HEK293 (cell line): ENCODE results near the gene LARGE1.

Experiments used
- CTCF ChIA-PET: fragments of 350-600 bp; formaldehyde crosslinking; extraction: SDS; loops from one replicate; lab custom pipeline; 2021; ENCODE audit warnings: antibody characterized with exemption; lab: Yijun Ruan, JAX
- POLR2A ChIA-PET: fragments of 300-600 bp; formaldehyde crosslinking; extraction: SDS; loops from one replicate; lab custom pipeline; 2020; ENCODE audit warnings: antibody characterized with exemption, inconsistent platforms; lab: Yijun Ruan, JAX
- H3K27ac ChIP-seq: fragments of 200-500 bp; sonication (Bioruptor generic); 2 replicates; pipeline ENCODE4 v1.5.1; 2014; ENCODE audit warnings: low read depth, low read length, control low read depth, inconsistent platforms; ENCODE audit errors: extremely low read depth
- H3K36me3 ChIP-seq, 2 experiments: fragments of 200-500 bp in 1 of 2; sonication (Bioruptor generic) in 1 of 2; 1 replicate in 1 of 2; 2 replicates in 1 of 2; pipeline ENCODE4 v1.5.1; 2014 to 2017; ENCODE audit warnings: inconsistent platforms in 2 of 2, low read length in 2 of 2; ENCODE audit not compliant: control insufficient read depth in 2 of 2, insufficient read depth in 1 of 2
- H3K4me1 ChIP-seq: fragments of 200-500 bp; sonication (Bioruptor generic); 2 replicates; pipeline ENCODE4 v1.5.1; 2014; ENCODE audit warnings: mild to moderate bottlenecking, low read length, inconsistent platforms; ENCODE audit not compliant: control insufficient read depth, insufficient read depth
- H3K4me3 ChIP-seq: 2 replicates; pipeline ENCODE4 v1.5.1; 2011; ENCODE audit warnings: low read depth, mild to moderate bottlenecking, control low read depth, low read length, moderate library complexity
- H3K9me3 ChIP-seq: fragments of 200-500 bp; sonication (Bioruptor generic); 2 replicates; pipeline ENCODE4 v1.5.1; 2014; ENCODE audit warnings: low read depth, low read length, inconsistent platforms; ENCODE audit not compliant: control insufficient read depth, insufficient read depth
- GLI4 ChIP-seq: fragments of 450-650 bp; formaldehyde crosslinking; IDR thresholded peaks from 2 replicates; pipeline ENCODE4 v1.5.1; 2016; ENCODE audit warnings: missing biosample characterization, missing genetic modification characterization
- INSM2 ChIP-seq: fragments of 450-650 bp; formaldehyde crosslinking; IDR thresholded peaks from 2 replicates; pipeline ENCODE4 v1.5.1; 2016; ENCODE audit warnings: missing biosample characterization, missing genetic modification characterization
- PRDM10 ChIP-seq: fragments of 450-650 bp; formaldehyde crosslinking; IDR thresholded peaks from 2 replicates; pipeline ENCODE4 v1.5.1; 2016; ENCODE audit warnings: missing biosample characterization, missing genetic modification characterization
- PRDM2 ChIP-seq: fragments of 450-650 bp; formaldehyde crosslinking; IDR thresholded peaks from 2 replicates; pipeline ENCODE4 v1.5.1; 2016; ENCODE audit warnings: missing biosample characterization, missing genetic modification characterization, borderline replicate concordance
- PRDM6 ChIP-seq: fragments of 450-650 bp; formaldehyde crosslinking; IDR thresholded peaks from 2 replicates; pipeline ENCODE4 v1.5.1; 2017; ENCODE audit warnings: missing biosample characterization, missing genetic modification characterization
- ZIC2 ChIP-seq: fragments of 450-650 bp; formaldehyde crosslinking; IDR thresholded peaks from 2 replicates; pipeline ENCODE4 v1.5.1; 2016; ENCODE audit warnings: missing biosample characterization, missing genetic modification characterization
- ZNF280D ChIP-seq: fragments of 450-650 bp; formaldehyde crosslinking; IDR thresholded peaks from 2 replicates; pipeline ENCODE4 v1.5.1; 2016; ENCODE audit warnings: missing biosample characterization, missing genetic modification characterization
- ZNF335 ChIP-seq: fragments of 450-650 bp; formaldehyde crosslinking; conservative IDR thresholded peaks from 2 replicates; pipeline ENCODE4 v1.5.1; 2016; ENCODE audit warnings: missing biosample characterization, missing genetic modification characterization
- ZNF341 ChIP-seq: fragments of 450-650 bp; formaldehyde crosslinking; IDR thresholded peaks from 2 replicates; pipeline ENCODE4; 2016; ENCODE audit warnings: low read depth, missing biosample characterization, missing genetic modification characterization
- ZNF350 ChIP-seq: fragments of 450-650 bp; formaldehyde crosslinking; IDR thresholded peaks from 2 replicates; pipeline ENCODE4 v1.5.0; 2017; ENCODE audit warnings: missing biosample characterization, mild to moderate bottlenecking, missing genetic modification characterization
- ZNF623 ChIP-seq: fragments of 450-650 bp; formaldehyde crosslinking; IDR thresholded peaks from 2 replicates; pipeline ENCODE4 v1.5.1; 2016; ENCODE audit warnings: missing biosample characterization, missing genetic modification characterization
- ZNF629 ChIP-seq: fragments of 450-650 bp; formaldehyde crosslinking; IDR thresholded peaks from 2 replicates; pipeline ENCODE4 v1.5.1; 2017; ENCODE audit warnings: missing biosample characterization, missing genetic modification characterization
- ZNF660 ChIP-seq: fragments of 450-650 bp; IDR thresholded peaks from 2 replicates; pipeline ENCODE4 v1.5.1; 2018; ENCODE audit warnings: missing biosample characterization, mild to moderate bottlenecking, missing genetic modification characterization
- ZNF677 ChIP-seq: fragments of 450-650 bp; IDR thresholded peaks from 2 replicates; pipeline ENCODE4 v1.5.0; 2018; ENCODE audit warnings: missing biosample characterization, mild to moderate bottlenecking, missing genetic modification characterization, moderate library complexity
- ZSCAN16 ChIP-seq: fragments of 450-650 bp; formaldehyde crosslinking; IDR thresholded peaks from 2 replicates; pipeline ENCODE4 v1.5.1; 2016; ENCODE audit warnings: missing biosample characterization, missing genetic modification characterization
- ZSCAN4 ChIP-seq: fragments of 450-650 bp; formaldehyde crosslinking; IDR thresholded peaks from 2 replicates; pipeline ENCODE4 v1.5.1; 2017; ENCODE audit warnings: missing biosample characterization, missing genetic modification characterization

Gene LARGE1

GRCh38 chr22:33803371-33804282, 116.6 kb downstream of the LARGE1 start:
- POLR2A ChIA-PET: interaction anchor here (0.9 kb wide), 1 partner anchor 118 kb away, joined by 3 read pairs; no protein-coding TSS in a partner anchor
- no peaks in the 10 kb centered on the region for H3K9me3 ChIP-seq
- no peak overlapping the region for H3K27ac ChIP-seq
- no peak overlapping the region for H3K4me3 ChIP-seq
- H3K4me1 ChIP-seq: no peaks in the 10 kb centered on the region
- H3K36me3 ChIP-seq: no peaks in the 10 kb centered on the region
- CTCF ChIA-PET: interaction anchor here (0.8 to 1.5 kb wide), 2 partner anchors 10 to 224 kb away, joined by 3 read pairs; no protein-coding TSS in a partner anchor
- TF ChIP-seq ZNF341 (tag by site-specific recombination) (no peak), PRDM2 (tag by site-specific recombination) (no peak), ZNF280D (tag by site-specific recombination) (no peak), ZNF629 (peak; percentile 29; the same call in 1 of the 2 replicates), PRDM10 (tag by site-specific recombination) (no peak), ZNF335 (tag by site-specific recombination) (no peak), ZNF660 (tag by site-specific recombination) (peak; percentile 89), INSM2 (tag by site-specific recombination) (no peak), PRDM6 (tag by site-specific recombination) (no peak), ZNF623 (tag by site-specific recombination) (no peak), GLI4 (tag by site-specific recombination) (no peak), ZIC2 (tag by site-specific recombination) (no peak), ZNF677 (tag by site-specific recombination) (no peak), ZSCAN4 (tag by site-specific recombination) (no peak), ZSCAN16 (tag by site-specific recombination) (no peak), ZNF350 (no peak)
